ENCODE measurements around the gene CLMN.
"Not testable (repeated sequence)": the region's sequence is repeated elsewhere in the genome, so short reads cannot be mapped to it uniquely, and the experiment has no call there.

Gene CLMN

GRCh38 chr14:95150910-95151309 is 168.8 kb downstream of the CLMN start:
- DNase-seq, result no peak

GRCh38 chr14:95149441-95149840 is 170.3 kb downstream of the CLMN start:
- no peak for DNase-seq

GRCh38 chr14:95147597-95147996 is 172.1 kb downstream of the CLMN start:
- no peak for DNase-seq

GRCh38 chr14:95146079-95146771 is 173.5 kb downstream of the CLMN start:
- no peak for DNase-seq

GRCh38 chr14:95144849-95145248 is 174.9 kb downstream of the CLMN start:
- DNase-seq, result no peak

- no peak for DNase-seq
Observed at GRCh38 chr14:95143808-95144620, 175.7 kb downstream of the CLMN start.

GRCh38 chr14:95142208-95142607 is 177.5 kb downstream of the CLMN start:
- no peak for DNase-seq

- no peak for DNase-seq
Observed at GRCh38 chr14:95141684-95142083, 178.0 kb downstream of the CLMN start.

GRCh38 chr14:95140060-95140858 is 179.4 kb downstream of the CLMN start:
- DNase-seq, result no peak

GRCh38 chr14:95138876-95139275 is 180.8 kb downstream of the CLMN start:
- no peak for DNase-seq

- DNase-seq, result not testable (repeated sequence)
Observed at GRCh38 chr14:95138455-95138854, 181.3 kb downstream of the CLMN start.

GRCh38 chr14:95137804-95138167 is 181.9 kb downstream of the CLMN start:
- DNase-seq, result no peak

- no peak for DNase-seq
Observed at GRCh38 chr14:95137164-95137803, 182.4 kb downstream of the CLMN start.

- DNase-seq, result no peak
Observed at GRCh38 chr14:95136631-95137030, 183.1 kb downstream of the CLMN start.

- no peak for DNase-seq
Observed at GRCh38 chr14:95134304-95134933, 185.3 kb downstream of the CLMN start.

GRCh38 chr14:95133282-95133681 is 186.4 kb downstream of the CLMN start:
- no peak for DNase-seq

GRCh38 chr14:95132760-95133159 is 186.9 kb downstream of the CLMN start:
- no peak for DNase-seq

Measured in NCI-H1092 treated with DMSO at 0.1 percent for 48 hours (cell line).